HG03354 (cell line): Measurements from ENCODE around the gene C1orf35.
A peak's percentile ranks its signal among the peaks of the same experiment; 100 is the strongest.

ENCODE experiments used
- ATAC-seq: cut with Tn5 transposase; IDR thresholded peaks from one replicate; pipeline ENCODE4 v1.9.1; 2021; ENCODE audit warnings: mild to moderate bottlenecking; ENCODE audit not compliant: unreplicated experiment, poor library complexity, severe bottlenecking

Gene C1orf35

GRCh38 chr1:228102791-228103620 lies at the start of gene C1orf35:
C1orf35 (minus strand) TSS chr1:228103325; CDS start chr1:228103227, 98 bp downstream.
- ATAC-seq: peak; percentile 77

- ATAC-seq: no peak
Observed at GRCh38 chr1:228152918-228153258, 49.8 kb upstream of the C1orf35 start.

GRCh38 chr1:228152097-228152917 lies 49.2 kb upstream of the C1orf35 start:
- ATAC-seq: no peak

GRCh38 chr1:228151180-228151925 lies 48.2 kb upstream of the C1orf35 start:
- no peak for ATAC-seq

GRCh38 chr1:228150461-228151179 lies 47.5 kb upstream of the C1orf35 start:
- ATAC-seq: no peak

- ATAC-seq: no peak
Observed at GRCh38 chr1:228150120-228150460, 47.0 kb upstream of the C1orf35 start.

- no peak for ATAC-seq
Observed at GRCh38 chr1:228149406-228150119, 46.4 kb upstream of the C1orf35 start, which contains the start of gene GJC2. GJC2 (plus strand) TSS chr1:228149930; CDS start chr1:228157759, 7,829 bp downstream.

GRCh38 chr1:228148935-228149405 lies 45.8 kb upstream of the C1orf35 start:
- no peak for ATAC-seq

GRCh38 chr1:228148196-228148861 lies 45.2 kb upstream of the C1orf35 start:
- no peak for ATAC-seq

- ATAC-seq: no peak
Observed at GRCh38 chr1:228147768-228148167, 44.6 kb upstream of the C1orf35 start.

- ATAC-seq: no peak
Observed at GRCh38 chr1:228147151-228147693, 44.1 kb upstream of the C1orf35 start.

GRCh38 chr1:228146417-228147150 lies 43.5 kb upstream of the C1orf35 start:
- no peak for ATAC-seq

- ATAC-seq: no peak
Observed at GRCh38 chr1:228145463-228146416, 42.6 kb upstream of the C1orf35 start.

- no peak for ATAC-seq
Observed at GRCh38 chr1:228144993-228145343, 41.8 kb upstream of the C1orf35 start.

GRCh38 chr1:228144193-228144992 lies 41.3 kb upstream of the C1orf35 start:
- no peak for ATAC-seq
